Activated CD4-positive, alpha-beta T cell treated with anti-CD3 and anti-CD28 coated beads, Interleukin-2, amount 50 U/mL, for 16 hours (primary cell): Measurements from ENCODE around the gene TMIGD3.
A peak's percentile ranks its signal among the peaks of the same experiment; 100 is the strongest.
"Not testable (repeated sequence)": the region's sequence is repeated elsewhere in the genome, so short reads cannot be mapped to it uniquely, and the experiment has no call there.

Experiments used
- DNase-seq: peaks from one replicate; pipeline ENCODE4 v3.0.0-alpha.2; 2020

Gene TMIGD3

GRCh38 chr1:111503585-111504060 is at the start of gene TMIGD3, which contains the start of gene ADORA3:
TSS of gene TMIGD3 (minus strand) at chr1:111503633. CDS start at chr1:111503354, 279 bp downstream.
TSS of gene ADORA3 (minus strand) at chr1:111503633. CDS start at chr1:111503354, 279 bp downstream.
- DNase-seq = no peak

DNA sequence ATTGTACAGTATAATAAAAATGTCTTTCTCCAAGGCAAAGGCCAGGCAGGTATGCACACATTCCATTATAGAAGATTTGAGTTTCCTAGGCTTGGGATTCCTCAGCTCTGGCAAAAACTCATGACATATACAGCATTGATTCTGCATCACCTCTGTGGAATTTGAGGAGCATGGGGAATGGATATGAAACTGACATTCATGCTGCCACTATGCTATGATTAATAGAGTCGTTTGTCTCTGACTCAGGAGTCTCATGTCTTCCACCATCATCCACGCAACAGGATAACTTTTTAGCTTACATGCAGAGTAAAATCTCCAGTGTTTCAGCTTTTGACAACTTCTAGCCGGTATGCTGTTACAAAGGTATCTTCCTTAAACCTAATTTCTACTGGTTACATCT is 49.8 kb upstream of the TMIGD3 start:
- no peak for DNase-seq

DNA sequence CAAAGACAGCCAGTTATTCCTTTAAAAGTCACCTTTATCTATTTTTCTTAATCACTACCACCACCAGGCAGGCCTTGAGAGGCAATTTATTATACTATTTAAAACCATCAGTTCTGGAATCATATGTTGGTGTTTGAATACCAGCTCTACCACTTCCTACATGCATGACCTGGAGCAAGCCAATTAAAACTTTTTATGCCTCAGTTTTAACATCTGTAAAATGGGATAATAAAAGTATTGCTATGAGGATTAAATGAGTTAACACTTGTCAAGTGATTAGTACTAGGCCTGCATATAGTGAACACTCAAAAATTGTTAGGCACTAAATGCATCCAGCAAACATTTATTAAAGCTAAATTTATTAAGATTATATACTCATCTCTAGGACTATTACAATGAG is 49.2 kb upstream of the TMIGD3 start:
- DNase-seq = no peak

DNA sequence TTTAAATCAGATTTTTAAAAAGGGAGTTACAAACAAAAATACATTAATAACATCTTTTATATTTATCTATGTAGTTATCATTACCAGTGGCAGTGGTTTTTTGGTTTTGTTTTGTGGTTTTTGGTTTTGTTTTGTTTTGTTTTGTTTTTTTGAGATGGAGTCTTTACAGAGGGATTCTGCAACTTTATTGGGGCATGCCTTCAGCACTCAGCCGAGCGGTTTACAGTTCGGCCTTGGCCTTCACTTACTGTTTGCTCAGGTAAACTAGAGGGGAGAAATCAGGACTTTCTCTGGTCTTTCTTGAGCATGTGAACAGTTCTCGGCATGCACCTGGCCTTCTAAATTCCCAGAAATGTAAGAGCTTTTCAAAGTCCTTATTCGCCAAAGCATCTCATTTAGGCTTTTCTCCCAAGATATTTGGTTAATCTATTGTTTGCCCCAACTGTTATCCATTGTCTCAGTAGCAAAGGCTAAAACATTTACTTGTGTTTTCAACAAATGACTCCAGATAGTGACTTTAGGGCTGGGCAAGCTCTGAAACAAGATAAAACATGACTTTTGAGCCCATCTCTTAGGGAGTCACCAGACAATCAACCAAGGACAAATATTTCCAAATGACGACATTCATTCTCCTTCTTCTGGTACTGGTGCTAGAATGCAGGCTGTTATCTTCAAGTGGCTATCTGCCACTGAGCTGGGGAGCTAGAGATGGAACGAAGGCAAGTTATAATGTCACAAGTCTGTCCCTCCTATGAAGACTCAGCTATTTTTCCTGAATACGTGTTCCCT is 48.4 kb upstream of the TMIGD3 start:
- DNase-seq = no peak

DNA sequence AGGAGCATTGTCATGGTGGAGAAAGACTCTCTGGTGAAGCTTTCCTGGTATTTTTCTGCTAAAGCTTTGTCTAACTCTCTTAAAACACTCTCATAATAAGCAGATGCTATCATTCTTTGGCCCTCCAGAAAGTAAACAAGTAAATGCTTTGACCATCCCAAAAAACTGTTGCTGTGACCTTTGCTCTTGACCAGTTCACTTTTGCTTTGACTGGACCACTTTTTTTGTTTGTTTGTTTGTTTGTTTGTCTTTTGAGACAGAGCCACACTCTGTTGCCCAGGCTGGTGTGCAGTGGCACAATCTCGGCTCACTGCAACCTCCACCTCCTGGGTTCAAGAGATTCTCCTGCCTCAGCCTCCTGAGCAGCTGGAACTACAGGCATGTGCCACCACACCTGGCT is 44.4 kb upstream of the TMIGD3 start:
- not testable (repeated sequence) for DNase-seq

DNA sequence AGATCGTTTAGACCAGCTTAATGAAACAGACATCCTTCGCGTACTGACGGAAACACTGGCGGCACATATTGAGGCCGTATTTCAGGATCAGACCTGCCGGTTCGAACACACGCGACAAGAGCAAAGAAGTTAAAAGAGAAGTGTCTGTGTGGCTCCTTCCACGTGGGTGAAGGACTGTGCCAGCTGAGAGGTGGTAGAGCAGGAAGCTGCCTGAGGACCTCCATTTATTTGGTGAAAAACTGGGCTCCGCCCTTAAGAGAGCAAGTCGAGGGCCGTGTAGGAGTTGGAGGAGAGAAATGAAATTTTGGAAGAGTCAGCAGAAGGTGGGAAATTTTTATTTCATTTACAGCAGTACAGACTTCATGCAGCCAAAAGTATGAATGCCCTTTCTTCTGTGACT is 38.8 kb upstream of the TMIGD3 start:
- DNase-seq = no peak

DNA sequence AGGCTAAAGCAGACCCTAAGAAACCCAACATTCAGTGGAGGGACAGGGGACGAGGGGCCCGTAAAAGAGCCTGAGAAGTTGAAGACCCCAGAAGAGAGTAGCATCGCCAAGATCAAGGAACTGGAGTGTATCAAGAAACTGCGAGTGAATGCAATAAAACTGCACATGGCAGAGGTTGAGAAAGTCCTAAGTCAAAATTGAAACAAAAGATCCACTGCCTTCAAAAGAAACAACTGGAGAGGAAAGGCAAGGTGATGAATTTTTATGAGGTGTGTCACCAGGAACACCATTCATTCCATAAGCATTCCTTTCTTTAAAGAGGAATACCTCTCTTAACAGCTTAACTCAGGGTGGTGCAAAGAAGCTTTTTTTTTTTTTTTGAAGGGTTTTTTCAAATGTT is 38.3 kb upstream of the TMIGD3 start:
- no peak for DNase-seq

DNA sequence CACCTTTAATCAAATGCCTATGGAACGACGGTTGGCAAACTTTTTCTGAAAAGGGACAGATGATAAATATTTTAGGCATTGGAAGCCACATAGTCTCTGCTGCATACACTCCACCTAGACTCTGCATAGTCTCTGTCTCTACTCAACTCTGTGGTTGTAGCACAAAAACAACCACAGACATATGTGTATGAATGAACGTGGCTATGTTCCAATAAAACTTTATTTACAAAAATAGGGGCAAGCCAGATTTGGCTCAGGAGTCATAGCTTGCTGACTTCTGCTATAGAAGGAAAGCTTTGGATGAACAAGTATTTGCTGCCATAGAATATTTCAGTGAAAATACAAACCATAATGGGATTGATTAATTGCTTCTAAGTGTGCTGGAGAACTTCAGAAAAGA is 37.5 kb upstream of the TMIGD3 start:
- DNase-seq = no peak

- DNase-seq = no peak
These were observed 35.1 kb upstream of the TMIGD3 start for GRCh38 chr1:111538343-111539025.

- DNase-seq = no peak
These were observed 32.1 kb upstream of the TMIGD3 start for GRCh38 chr1:111535256-111536191.

- DNase-seq = no peak
These were observed 16.6 kb upstream of the TMIGD3 start for GRCh38 chr1:111520053-111520452.

- DNase-seq = peak; percentile 63
These were observed 14.2 kb upstream of the TMIGD3 start for GRCh38 chr1:111517469-111518225.

- peak; percentile 39 for DNase-seq
These were observed 12.6 kb upstream of the TMIGD3 start for GRCh38 chr1:111516005-111516535.

DNA sequence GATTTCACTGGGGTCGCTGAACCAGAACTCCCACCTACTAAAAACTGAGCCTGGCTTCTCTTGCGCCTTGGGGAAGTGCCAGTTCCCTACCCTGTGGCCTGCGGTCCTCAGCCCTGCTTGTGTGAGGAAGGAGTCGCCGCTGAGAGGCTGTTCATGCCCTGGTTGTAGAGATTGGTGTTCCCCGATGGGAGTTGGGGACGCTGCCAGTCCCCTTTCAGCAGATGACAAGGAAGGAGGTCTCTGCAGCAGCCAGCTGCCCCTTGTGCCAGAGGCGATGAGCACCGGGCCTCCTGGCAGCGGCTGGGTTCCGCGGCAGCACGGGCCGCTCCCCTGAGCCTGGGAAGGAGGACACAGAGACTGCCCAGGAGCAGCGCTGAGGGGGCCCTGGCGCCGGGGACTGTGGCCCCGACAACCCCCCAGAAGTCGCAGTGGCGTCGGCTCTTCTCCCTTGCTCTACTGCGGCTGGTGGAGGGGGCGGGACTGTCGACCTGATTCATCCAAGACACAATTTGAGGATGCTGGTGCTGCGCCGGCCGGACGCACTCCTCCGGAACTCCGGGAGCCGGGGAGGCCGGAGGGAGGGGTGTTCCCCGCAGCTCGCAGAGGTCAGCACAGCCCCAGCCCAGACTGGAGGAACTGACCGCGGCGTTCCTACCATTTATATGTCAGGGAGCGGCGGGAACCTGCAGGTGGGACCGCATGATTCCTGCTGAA is 12.0 kb upstream of the TMIGD3 start:
- no peak for DNase-seq

DNA sequence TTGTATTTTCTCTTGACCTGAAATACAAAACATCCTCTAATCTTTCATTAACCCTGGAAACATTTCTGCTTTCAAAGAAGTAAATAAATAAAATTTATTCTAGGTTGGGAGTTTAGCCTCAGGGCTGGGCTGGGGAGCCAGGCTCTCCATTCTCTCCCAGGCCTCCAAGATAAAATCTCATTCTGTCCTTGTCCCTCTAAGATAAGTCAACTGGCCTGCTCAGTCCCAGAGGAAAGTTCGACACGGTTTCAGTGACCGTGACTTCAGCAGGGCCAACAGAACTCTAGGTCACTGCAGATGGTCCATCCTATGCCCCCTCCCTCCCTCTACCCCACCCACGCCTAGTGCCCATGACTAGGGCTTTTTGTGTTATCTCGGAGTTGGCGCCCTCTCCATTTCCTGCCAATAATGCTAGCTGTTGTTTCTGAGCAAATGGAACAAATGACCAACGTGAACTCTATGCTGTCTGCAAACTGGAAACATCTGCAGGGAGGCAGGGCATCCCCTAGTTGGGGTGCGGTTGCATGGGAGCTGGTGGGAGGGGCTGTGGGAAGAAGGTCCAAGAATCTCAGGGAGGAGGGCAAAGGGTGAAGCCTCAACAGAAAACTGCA is 10.1 kb upstream of the TMIGD3 start:
- no peak for DNase-seq

GRCh38 chr1:111512931-111513330 is 9.5 kb upstream of the TMIGD3 start:
- DNase-seq = no peak

DNA sequence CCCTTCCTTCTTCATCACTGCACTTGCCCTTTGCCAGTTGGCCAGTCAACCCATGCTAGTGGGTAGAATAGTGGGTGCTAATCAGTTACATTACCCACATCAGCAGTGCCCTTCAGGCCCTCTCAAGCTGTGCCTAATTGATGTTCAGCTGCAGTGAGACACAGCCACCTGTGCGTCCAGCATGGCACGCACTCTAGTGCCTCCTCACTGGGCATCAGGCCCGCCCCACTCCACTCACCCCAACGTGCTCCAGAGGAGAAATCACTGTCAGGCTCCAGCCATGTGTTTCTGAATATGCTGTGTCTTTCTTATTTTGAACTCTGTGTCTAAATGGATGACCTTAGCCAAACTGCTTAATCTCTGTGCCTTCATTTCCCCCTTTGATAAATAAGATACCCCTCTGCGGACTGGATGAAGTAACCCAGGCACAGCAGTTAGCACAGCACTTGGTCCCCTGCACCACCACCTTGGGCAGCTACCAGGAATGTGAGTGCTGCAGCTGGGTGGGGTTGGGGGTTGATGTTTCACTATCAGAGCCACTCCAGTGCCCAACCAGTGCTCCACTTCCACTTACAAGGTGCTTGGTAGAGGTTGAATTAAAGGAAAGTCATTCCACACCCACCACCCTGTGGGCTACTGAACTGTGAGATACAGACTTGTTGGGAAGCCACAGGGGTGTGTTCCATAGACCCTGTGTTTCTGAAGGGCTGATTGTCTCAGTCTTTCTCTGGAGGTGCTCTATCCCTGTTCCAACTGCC is 8.9 kb upstream of the TMIGD3 start:
- DNase-seq = no peak

- DNase-seq = no peak
These were observed 7.9 kb upstream of the TMIGD3 start for GRCh38 chr1:111511370-111511769.

DNA sequence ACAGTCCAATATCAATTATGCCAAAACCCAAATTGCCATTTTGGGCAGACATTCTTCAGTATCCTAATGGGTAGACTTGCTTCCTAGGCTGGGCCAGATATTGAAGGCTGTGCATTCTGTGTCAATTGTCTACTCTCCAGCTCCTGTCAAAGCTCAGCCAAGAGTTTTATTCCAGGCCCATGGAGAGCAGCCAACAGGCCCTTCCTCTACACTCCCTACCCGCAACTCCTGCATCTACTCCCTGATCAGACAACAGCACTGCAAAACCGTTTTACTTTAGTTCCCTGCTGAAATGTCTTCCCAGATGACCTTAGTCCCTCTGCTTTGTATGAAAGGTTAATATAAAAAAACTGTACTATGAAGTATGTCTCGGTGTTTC is 6.6 kb upstream of the TMIGD3 start:
- DNase-seq = no peak
